Endodermal cell (in vitro differentiated cells): ENCODE measurements around the gene MAPK8IP1. TPM values are rescaled to one million over a fixed set of nuclear protein-coding genes. Genes with fewer than 3 reads are reported as not detected.
A peak's percentile ranks its signal among the peaks of the same experiment; 100 is the strongest.

ENCODE experiments used
- DNase-seq: peaks from one replicate; pipeline ENCODE4 v3.0.0-alpha.2; 2017
- H3K27ac ChIP-seq: 2 replicates; pipeline ENCODE4 v1.5.1; 2013; ENCODE audit warnings: mild to moderate bottlenecking, low read depth, low read length, moderate library complexity
- H3K27me3 ChIP-seq: 2 replicates; pipeline ENCODE4 v1.6.1; 2013; ENCODE audit warnings: mild to moderate bottlenecking, low read length, moderate library complexity; ENCODE audit not compliant: insufficient read depth, control insufficient read depth, poor library complexity, severe bottlenecking
- H3K36me3 ChIP-seq: 2 replicates; pipeline ENCODE4 v1.7.0; 2013; ENCODE audit warnings: mild to moderate bottlenecking, low read length, moderate library complexity; ENCODE audit not compliant: control insufficient read depth, insufficient read depth
- H3K4me1 ChIP-seq: one replicate; pipeline ENCODE4 v1.7.0; 2013; ENCODE audit warnings: low read length; ENCODE audit not compliant: control insufficient read depth, insufficient read depth
- H3K4me3 ChIP-seq: 2 replicates; pipeline ENCODE4 v1.5.1; 2013; ENCODE audit warnings: mild to moderate bottlenecking, low read length, moderate library complexity
- H3K9ac ChIP-seq: 2 replicates; pipeline ENCODE4 v1.6.1; 2013; ENCODE audit warnings: mild to moderate bottlenecking, low read length, moderate library complexity; ENCODE audit not compliant: poor library complexity, severe bottlenecking; ENCODE audit errors: extremely low read depth
- H3K9me3 ChIP-seq: 2 replicates; pipeline ENCODE4 v1.6.1; 2013; ENCODE audit warnings: mild to moderate bottlenecking, low read length, moderate library complexity; ENCODE audit not compliant: control insufficient read depth
- H3K27ac Mint-ChIP-seq: 2 replicates; pipeline ENCODE4 v1.8.0; 2020; ENCODE audit warnings: mixed read lengths
- H3K27me3 Mint-ChIP-seq: 2 replicates; pipeline ENCODE4 v1.8.0; 2021; ENCODE audit warnings: mild to moderate bottlenecking, mixed read lengths; ENCODE audit not compliant: insufficient read depth
- H3K36me3 Mint-ChIP-seq: 2 replicates; pipeline ENCODE4 v1.8.0; 2020; ENCODE audit warnings: low read depth, mixed read lengths
- H3K4me1 Mint-ChIP-seq: 2 replicates; pipeline ENCODE4 v1.8.0; 2020; ENCODE audit warnings: mixed read lengths
- H3K4me3 Mint-ChIP-seq: 2 replicates; pipeline ENCODE4 v1.8.0; 2020; ENCODE audit warnings: mild to moderate bottlenecking, moderate library complexity, mixed read lengths
- H3K9me3 Mint-ChIP-seq: 2 replicates; pipeline ENCODE4 v1.8.0; 2020; ENCODE audit warnings: mild to moderate bottlenecking, mixed read lengths
- WGBS, 2 experiments: methylation state at CpG; one replicate each; pipeline versions ENCODE4 v1.1.5 to v1.1.7; 2013; ENCODE audit warnings: missing lambda C conversion rate in 2 of 2, mixed read lengths in 1 of 2; ENCODE audit not compliant: insufficient coverage in 1 of 2, insufficient read length in 1 of 2; 5-methylcytosine and 5-hydroxymethylcytosine counted together
- total RNA-seq, 2 donors: library from RNA; stranded (reverse); fragmentation: NEBNext Ultra II Directional in 1 of 2; extraction: Animal tissue kit (Norgen Biotek cat#: 25700) in 1 of 2; gene quantifications; 2 replicates in 1 of 2; 3 replicates in 1 of 2; pipeline ENCODE4 v1.2.1, GENCODE V29; 2021
- TF ChIP-seq, protein P1 (sequence below): fragments of 200-600 bp; sonication (generic); conservative IDR thresholded peaks from 2 replicates; pipeline ENCODE4 v1.5.0; 2021; ENCODE audit warnings: antibody characterized with exemption, mild to moderate bottlenecking

The MAPK8IP1 gene
- total RNA-seq, 2 donors from 2014 or later, result 11.2 to 12.8 TPM

DNA sequence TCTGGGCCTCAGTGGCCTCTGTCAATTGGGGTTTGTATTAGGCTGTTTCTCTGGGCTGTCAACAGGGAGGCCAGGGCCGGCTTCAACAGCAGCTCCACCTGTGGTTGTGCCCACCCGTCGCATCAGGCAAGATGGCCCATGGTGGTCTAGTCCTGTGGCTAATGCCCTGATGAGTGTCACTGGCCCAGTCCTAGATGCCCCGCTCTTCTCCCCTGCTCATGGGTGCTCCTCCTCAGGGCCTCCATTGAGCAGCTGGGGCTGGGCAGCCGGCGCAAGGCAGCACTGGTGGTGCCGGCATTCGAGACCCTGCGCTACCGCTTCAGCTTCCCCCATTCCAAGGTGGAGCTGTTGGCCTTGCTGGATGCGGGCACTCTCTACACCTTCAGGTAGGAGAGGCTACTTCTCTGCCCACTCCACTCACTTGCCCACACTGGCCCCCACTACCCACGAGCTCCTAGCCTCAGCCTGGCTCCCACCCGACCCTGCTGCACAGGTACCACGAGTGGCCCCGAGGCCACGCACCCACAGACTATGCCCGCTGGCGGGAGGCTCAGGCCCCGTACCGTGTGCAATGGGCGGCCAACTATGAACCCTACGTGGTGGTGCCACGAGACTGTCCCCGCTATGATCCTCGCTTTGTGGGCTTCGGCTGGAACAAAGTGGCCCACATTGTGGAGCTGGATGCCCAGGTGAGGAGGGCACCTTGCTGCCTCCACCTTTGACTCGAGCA is 42.4 kb downstream of the MAPK8IP1 start:
- H3K27me3 ChIP-seq, result peaks cover 19% of the 10 kb centered on the region
- Mint-ChIP-seq H3K4me3 (no peak overlapping the region), H3K36me3 (peaks cover 9% of the 10 kb centered on the region), H3K9me3 (no peaks in the 10 kb centered on the region), H3K4me1 (peaks cover 3% of the 10 kb centered on the region), H3K27me3 (peaks cover 13% of the 10 kb centered on the region), H3K27ac (no peak overlapping the region)
- H3K9ac ChIP-seq, result no peak overlapping the region
- 92 to 93% methylated on average over 20 to 27 of the region's 27 CpGs for WGBS, 2 experiments
- no peaks in the 10 kb centered on the region for H3K4me1 ChIP-seq
- H3K27ac ChIP-seq, result no peak overlapping the region
- TF ChIP-seq, protein P1, sequence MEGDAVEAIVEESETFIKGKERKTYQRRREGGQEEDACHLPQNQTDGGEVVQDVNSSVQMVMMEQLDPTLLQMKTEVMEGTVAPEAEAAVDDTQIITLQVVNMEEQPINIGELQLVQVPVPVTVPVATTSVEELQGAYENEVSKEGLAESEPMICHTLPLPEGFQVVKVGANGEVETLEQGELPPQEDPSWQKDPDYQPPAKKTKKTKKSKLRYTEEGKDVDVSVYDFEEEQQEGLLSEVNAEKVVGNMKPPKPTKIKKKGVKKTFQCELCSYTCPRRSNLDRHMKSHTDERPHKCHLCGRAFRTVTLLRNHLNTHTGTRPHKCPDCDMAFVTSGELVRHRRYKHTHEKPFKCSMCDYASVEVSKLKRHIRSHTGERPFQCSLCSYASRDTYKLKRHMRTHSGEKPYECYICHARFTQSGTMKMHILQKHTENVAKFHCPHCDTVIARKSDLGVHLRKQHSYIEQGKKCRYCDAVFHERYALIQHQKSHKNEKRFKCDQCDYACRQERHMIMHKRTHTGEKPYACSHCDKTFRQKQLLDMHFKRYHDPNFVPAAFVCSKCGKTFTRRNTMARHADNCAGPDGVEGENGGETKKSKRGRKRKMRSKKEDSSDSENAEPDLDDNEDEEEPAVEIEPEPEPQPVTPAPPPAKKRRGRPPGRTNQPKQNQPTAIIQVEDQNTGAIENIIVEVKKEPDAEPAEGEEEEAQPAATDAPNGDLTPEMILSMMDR, result no peak
- H3K4me3 ChIP-seq, result no peak overlapping the region
- no peaks in the 10 kb centered on the region for H3K9me3 ChIP-seq
- H3K36me3 ChIP-seq, result peaks cover 4% of the 10 kb centered on the region
- peak; percentile 38 for DNase-seq

DNA sequence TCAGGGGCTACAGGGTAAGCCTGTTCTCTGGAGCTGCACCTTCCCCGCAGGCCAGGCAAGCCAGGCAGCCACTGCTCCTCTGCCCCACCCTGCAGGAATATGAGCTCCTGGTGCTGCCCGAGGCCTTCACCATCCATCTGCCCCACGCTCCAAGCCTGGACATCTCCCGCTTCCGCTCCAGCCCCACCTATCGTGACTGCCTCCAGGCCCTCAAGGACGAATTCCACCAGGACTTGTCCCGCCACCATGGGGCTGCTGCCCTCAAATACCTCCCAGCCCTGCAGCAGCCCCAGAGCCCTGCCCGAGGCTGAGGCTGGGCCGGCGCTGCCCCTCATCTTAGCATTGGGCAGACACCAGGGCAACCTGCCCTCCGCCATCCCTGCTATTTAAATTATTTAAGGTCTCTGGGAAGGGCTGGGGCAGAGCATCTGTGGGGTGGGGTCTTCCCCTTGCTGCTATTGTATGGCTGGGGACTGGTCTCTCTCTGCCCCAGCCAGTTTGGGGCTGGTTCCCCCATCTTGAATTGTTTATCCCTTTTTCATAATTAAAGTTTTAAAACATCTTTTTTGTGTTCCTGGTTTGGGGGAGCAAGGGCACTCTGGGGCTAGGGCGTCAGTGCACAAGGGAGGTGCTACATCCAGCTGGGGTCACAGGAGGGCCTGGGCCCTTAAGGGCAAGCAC is 43.2 kb downstream of the MAPK8IP1 start:
- no peak overlapping the region for H3K9ac ChIP-seq
- H3K4me1 Mint-ChIP-seq, result peaks cover 3% of the 10 kb centered on the region
- 92 to 93% methylated on average over 10 to 13 of the region's 13 CpGs for WGBS, 2 experiments
- TF ChIP-seq, protein P1, result no peak
- no peak overlapping the region for H3K4me3 ChIP-seq
- H3K9me3 Mint-ChIP-seq, result no peaks in the 10 kb centered on the region
- peak; percentile 42 for DNase-seq
- no peak overlapping the region for H3K27ac ChIP-seq
- no peak overlapping the region for H3K4me3 Mint-ChIP-seq
- H3K9me3 ChIP-seq, result no peaks in the 10 kb centered on the region
- peaks cover 12% of the 10 kb centered on the region for H3K36me3 ChIP-seq
- peaks cover 11% of the 10 kb centered on the region for H3K27me3 ChIP-seq
- peaks cover 14% of the 10 kb centered on the region for H3K36me3 Mint-ChIP-seq
- peaks cover 7% of the 10 kb centered on the region for H3K27me3 Mint-ChIP-seq
- no peak overlapping the region for H3K27ac Mint-ChIP-seq
- no peaks in the 10 kb centered on the region for H3K4me1 ChIP-seq

DNA sequence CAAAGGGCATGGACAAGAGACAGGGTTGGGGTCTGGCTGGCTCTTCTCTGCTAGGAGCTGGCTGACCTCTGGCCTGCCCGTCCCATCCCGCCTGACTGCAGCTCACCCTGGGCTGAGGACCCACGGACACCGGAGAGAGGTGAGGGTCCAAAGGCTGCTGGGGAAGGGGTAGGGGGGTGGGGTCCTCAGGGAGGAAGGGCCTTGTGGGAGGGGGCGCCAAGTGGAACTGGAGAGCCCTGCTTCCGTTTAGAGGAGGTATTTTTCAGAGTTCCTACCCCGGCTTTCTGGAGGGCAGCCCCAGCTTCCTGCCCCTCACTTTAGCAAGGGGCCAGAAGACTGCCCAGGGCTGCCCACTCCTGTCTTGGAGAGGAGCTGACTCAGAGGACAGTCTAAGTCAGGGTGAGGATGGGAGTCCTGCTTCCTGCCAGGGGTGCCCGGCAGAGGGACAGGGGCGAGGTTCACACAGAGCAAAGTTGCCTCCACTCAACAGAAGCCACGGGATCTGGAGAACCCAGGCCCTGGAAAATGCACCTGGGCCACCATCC is 44.1 kb downstream of the MAPK8IP1 start:
- H3K4me1 Mint-ChIP-seq, result peaks cover 4% of the 10 kb centered on the region
- Histone ChIP-seq H3K36me3 (peaks cover 20% of the 10 kb centered on the region), H3K27me3 (peaks cover 2% of the 10 kb centered on the region), H3K4me3 (no peak overlapping the region), H3K9ac (no peak overlapping the region), H3K27ac (no peak overlapping the region), H3K9me3 (no peaks in the 10 kb centered on the region), H3K4me1 (no peaks in the 10 kb centered on the region)
- H3K36me3 Mint-ChIP-seq, result peaks cover 22% of the 10 kb centered on the region
- no peak for DNase-seq
- H3K4me3 Mint-ChIP-seq, result no peak overlapping the region
- WGBS, 2 experiments, result 90% methylated on average over 10 of the region's 10 CpGs; no CpG with 5 or more reads in 1 of the 2 experiments
- H3K27ac Mint-ChIP-seq, result no peak overlapping the region
- TF ChIP-seq, protein P1, result no peak
- no peaks in the 10 kb centered on the region for H3K9me3 Mint-ChIP-seq
- peaks cover under 1% of the 10 kb centered on the region for H3K27me3 Mint-ChIP-seq
